PC-3 (cell line): ENCODE data around the gene SNRPF. TPM values are rescaled to one million over a fixed set of nuclear protein-coding genes. Genes with fewer than 3 reads are reported as not detected.
"Not testable (repeated sequence)": the region's sequence is repeated elsewhere in the genome, so short reads cannot be mapped to it uniquely, and the experiment has no call there.

Experiments
- ATAC-seq: fragments of 200-7000 bp; cut with Tn5 transposase; 2 replicates; pipeline ENCODE4 v1.9.1; 2020; ENCODE audit warnings: mild to moderate bottlenecking, moderate library complexity
- BruUV-seq: library from RNA; stranded (reverse); fragments of 400-500 nt; replicated peaks from 2 replicates; lab custom pipeline; 2021; lab: Mats Ljungman, UMichigan
- CTCF ChIA-PET: fragments of 300-600 bp; sonication (Branson Sonifier 250); formaldehyde crosslinking; loops from one replicate; lab custom pipeline; 2022; ENCODE audit warnings: antibody characterized with exemption; lab: Charles Lee
- POLR2A ChIA-PET: fragments of 300-600 bp; sonication (Branson Sonifier 250); formaldehyde crosslinking; loops from one replicate; lab custom pipeline; 2022; ENCODE audit warnings: antibody characterized with exemption; ENCODE audit not compliant: unreplicated experiment; lab: Charles Lee
- DNase-seq: peaks from one replicate; pipeline ENCODE4 v3.0.0-alpha.2; 2015
- H2AFZ ChIP-seq: fragments of 300-600 bp; sonication (generic); 2 replicates; pipeline ENCODE4 v1.6.0; 2016; ENCODE audit warnings: antibody characterized with exemption, low read length
- H3F3A ChIP-seq: fragments of 300-600 bp; sonication (generic); one replicate; pipeline ENCODE4 v1.6.0; 2017; ENCODE audit warnings: antibody characterized with exemption, low read length, control low read depth, mild to moderate bottlenecking; ENCODE audit not compliant: unreplicated experiment
- H3K27ac ChIP-seq: fragments of 300-600 bp; sonication (generic); 2 replicates; pipeline ENCODE4 v1.5.1; 2016; ENCODE audit warnings: mild to moderate bottlenecking, low read length
- H3K27me3 ChIP-seq: fragments of 300-600 bp; sonication (generic); 2 replicates; pipeline ENCODE4 v1.6.1; 2016; ENCODE audit warnings: low read length, mixed read lengths
- H3K36me3 ChIP-seq: fragments of 300-600 bp; sonication (generic); 2 replicates; pipeline ENCODE4 v1.6.1; 2016; ENCODE audit warnings: low read depth, mixed run types, low read length, mixed read lengths
- H3K4me1 ChIP-seq: fragments of 300-600 bp; sonication (generic); 2 replicates; pipeline ENCODE4 v1.5.1; 2016; ENCODE audit warnings: low read length; ENCODE audit not compliant: insufficient read depth
- H3K4me2 ChIP-seq: fragments of 300-600 bp; sonication (generic); 2 replicates; pipeline ENCODE4 v1.6.0; 2016; ENCODE audit warnings: low read length
- H3K4me3 ChIP-seq: fragments of 300-600 bp; sonication (generic); 2 replicates; pipeline ENCODE4 v1.5.1; 2016; ENCODE audit warnings: mild to moderate bottlenecking, low read length, mixed read lengths
- H3K79me2 ChIP-seq: fragments of 300-600 bp; sonication (generic); 2 replicates; pipeline ENCODE4 v1.6.1; 2017; ENCODE audit warnings: low read length, mixed read lengths
- H3K9ac ChIP-seq: fragments of 300-600 bp; sonication (generic); 2 replicates; pipeline ENCODE4 v1.6.0; 2016; ENCODE audit warnings: mild to moderate bottlenecking, low read length
- H3K9me2 ChIP-seq: fragments of 300-600 bp; sonication (generic); replicated peaks from 2 replicates; pipeline ENCODE4 v1.6.1; 2016; ENCODE audit warnings: mixed run types, low read length, mixed read lengths
- H3K9me3 ChIP-seq: fragments of 300-600 bp; sonication (generic); 2 replicates; pipeline ENCODE4 v1.6.1; 2016; ENCODE audit warnings: low read length, mixed read lengths
- H4K20me1 ChIP-seq: fragments of 300-600 bp; sonication (generic); 2 replicates; pipeline ENCODE4 v1.6.1; 2016; ENCODE audit warnings: low read length, mixed read lengths
- CTCF ChIP-seq: fragments of 300-600 bp; sonication (generic); conservative IDR thresholded peaks from 2 replicates; pipeline ENCODE4 v1.5.1; 2017; ENCODE audit warnings: antibody characterized with exemption, low read depth, mild to moderate bottlenecking, low read length
- EZH2 ChIP-seq: fragments of 300-600 bp; sonication (generic); IDR thresholded peaks from one replicate; pipeline ENCODE4 v1.6.1; 2017; ENCODE audit warnings: antibody characterized with exemption, mild to moderate bottlenecking, low read length; ENCODE audit not compliant: unreplicated experiment
- EZH2phosphoT487 ChIP-seq: fragments of 300-600 bp; sonication (generic); IDR thresholded peaks from 2 replicates; pipeline ENCODE4 v1.6.1; 2018; ENCODE audit warnings: mild to moderate bottlenecking, antibody characterized with exemption, low read length, borderline replicate concordance
- intact Hi-C: fragments of 100-400 bp; cut with micrococcal nuclease; formaldehyde crosslinking; loops from 2 replicates; pipeline ENCODE4 v1.9.0; 2023
- total RNA-seq: library from RNA; depleted of rRNA; stranded (reverse); fragments of >200 nt; gene quantifications from 2 replicates; pipeline ENCODE4 v1.2.3, GENCODE V29; 2014

Gene SNRPF
- total RNA-seq, 1 experiment from 2014 or later, result 47.4 TPM

- no peak overlapping the region for H3K9ac ChIP-seq
- H3K4me2 ChIP-seq, result peak overlapping the region; percentile 45
- peaks cover 11% of the 10 kb centered on the region for H3F3A ChIP-seq
- TF ChIP-seq CTCF (no peak), EZH2phosphoT487 (no peak), EZH2 (no peak)
- no TSS peak for BruUV-seq
- no peaks in the 10 kb centered on the region for H3K9me2 ChIP-seq
- no peaks in the 10 kb centered on the region for H3K9me3 ChIP-seq
- H2AFZ ChIP-seq, result peak overlapping the region; percentile 48
- H3K4me1 ChIP-seq, result peaks cover 31% of the 10 kb centered on the region
- H3K4me3 ChIP-seq, result peak overlapping the region; percentile 44
- intact Hi-C loops, result no loop called here
- ChIA-PET POLR2A (interaction anchor here (0.6 kb wide), 1 partner anchor 26 kb away, joined by 4 read pairs; no protein-coding TSS in a partner anchor), CTCF (no interaction called here)
- H3K79me2 ChIP-seq, result no peaks in the 10 kb centered on the region
- DNase-seq (peak; percentile 85), ATAC-seq (peak; percentile 15)
- H3K36me3 ChIP-seq, result no peaks in the 10 kb centered on the region
- H4K20me1 ChIP-seq, result no peaks in the 10 kb centered on the region
- H3K27ac ChIP-seq, result no peak overlapping the region
- H3K27me3 ChIP-seq, result no peaks in the 10 kb centered on the region
Measured at GRCh38 chr12:95838125-95838524, 20.6 kb upstream of the SNRPF start.

GRCh38 chr12:95842426-95842825 is 16.3 kb upstream of the SNRPF start:
- intact Hi-C loops, H4K20me1 ChIP-seq, H3K9ac ChIP-seq, H3K27ac ChIP-seq, H3K4me2 ChIP-seq, H3K4me3 ChIP-seq, H3K79me2 ChIP-seq, POLR2A ChIA-PET, H3F3A ChIP-seq, H3K36me3 ChIP-seq, H3K9me2 ChIP-seq, H3K4me1 ChIP-seq, ATAC-seq, DNase-seq, CTCF ChIA-PET, H3K27me3 ChIP-seq, H2AFZ ChIP-seq, H3K9me3 ChIP-seq, BruUV-seq: not testable (repeated sequence)

- Histone ChIP-seq H3F3A (no peaks in the 10 kb centered on the region), H3K4me3 (no peak overlapping the region), H3K36me3 (no peaks in the 10 kb centered on the region), H3K4me1 (no peaks in the 10 kb centered on the region), H3K9me3 (no peaks in the 10 kb centered on the region), H4K20me1 (no peaks in the 10 kb centered on the region), H3K27ac (no peak overlapping the region), H3K9ac (no peak overlapping the region), H3K79me2 (no peaks in the 10 kb centered on the region), H3K9me2 (no peaks in the 10 kb centered on the region), H2AFZ (0 out of 2 replicates have a peak overlapping the region, but pooled peaks have one; percentile 31), H3K4me2 (no peak overlapping the region), H3K27me3 (no peaks in the 10 kb centered on the region)
- intact Hi-C loops, result loop anchor here (1.0 kb wide), 2 partner anchors 28 to 266 kb away; no protein-coding TSS in a partner anchor
- no TSS peak for BruUV-seq
- no peak for TF ChIP-seq EZH2
- TF ChIP-seq CTCF, result peak; percentile 71
- TF ChIP-seq EZH2phosphoT487, result no peak
- ChIA-PET CTCF (interaction anchor here (0.6 to 0.7 kb wide), 2 partner anchors 15 to 110 kb away, joined by 3 to 5 read pairs; no protein-coding TSS in a partner anchor), POLR2A (no interaction called here)
- peak; percentile 94 for ATAC-seq
- peak; percentile 67 for DNase-seq
Measured at GRCh38 chr12:95848575-95849388, 10.0 kb upstream of the SNRPF start.
